IPS DF 6.9 (cell line): ENCODE data around the gene HPCAL1.

Experiments used
- DNase-seq: peaks from one replicate; pipeline ENCODE4 v3.0.0-alpha.2; 2013; ENCODE audit warnings: low read depth, low spot score
- H3K27ac ChIP-seq: one replicate; pipeline ENCODE4 v1.5.1; 2013; ENCODE audit warnings: low read length, control low read depth
- H3K27me3 ChIP-seq: 2 replicates; pipeline ENCODE4 v1.6.1; 2013; ENCODE audit warnings: mild to moderate bottlenecking, low read length; ENCODE audit not compliant: control insufficient read depth, insufficient read depth
- H3K36me3 ChIP-seq: 2 replicates; pipeline ENCODE4 v1.6.1; 2013; ENCODE audit warnings: low read length; ENCODE audit not compliant: control insufficient read depth, insufficient read depth
- H3K4me1 ChIP-seq: 2 replicates; pipeline ENCODE4 v1.6.1; 2013; ENCODE audit warnings: low read length; ENCODE audit not compliant: control insufficient read depth, insufficient read depth
- H3K4me3 ChIP-seq: 2 replicates; pipeline ENCODE4 v1.5.1; 2013; ENCODE audit warnings: mild to moderate bottlenecking, low read length
- H3K9me3 ChIP-seq: 2 replicates; pipeline ENCODE4 v1.6.1; 2013; ENCODE audit warnings: low read length, inconsistent platforms; ENCODE audit not compliant: control insufficient read depth, insufficient read depth
- WGBS: extraction: QIAGEN DNeasy Blood & Tissue Kit; methylation state at CpG from one replicate; pipeline ENCODE4 v1.1.7; 2013; ENCODE audit warnings: mixed read lengths, missing lambda C conversion rate; ENCODE audit not compliant: insufficient read length, insufficient coverage; 5-methylcytosine and 5-hydroxymethylcytosine counted together

Gene HPCAL1

DNA sequence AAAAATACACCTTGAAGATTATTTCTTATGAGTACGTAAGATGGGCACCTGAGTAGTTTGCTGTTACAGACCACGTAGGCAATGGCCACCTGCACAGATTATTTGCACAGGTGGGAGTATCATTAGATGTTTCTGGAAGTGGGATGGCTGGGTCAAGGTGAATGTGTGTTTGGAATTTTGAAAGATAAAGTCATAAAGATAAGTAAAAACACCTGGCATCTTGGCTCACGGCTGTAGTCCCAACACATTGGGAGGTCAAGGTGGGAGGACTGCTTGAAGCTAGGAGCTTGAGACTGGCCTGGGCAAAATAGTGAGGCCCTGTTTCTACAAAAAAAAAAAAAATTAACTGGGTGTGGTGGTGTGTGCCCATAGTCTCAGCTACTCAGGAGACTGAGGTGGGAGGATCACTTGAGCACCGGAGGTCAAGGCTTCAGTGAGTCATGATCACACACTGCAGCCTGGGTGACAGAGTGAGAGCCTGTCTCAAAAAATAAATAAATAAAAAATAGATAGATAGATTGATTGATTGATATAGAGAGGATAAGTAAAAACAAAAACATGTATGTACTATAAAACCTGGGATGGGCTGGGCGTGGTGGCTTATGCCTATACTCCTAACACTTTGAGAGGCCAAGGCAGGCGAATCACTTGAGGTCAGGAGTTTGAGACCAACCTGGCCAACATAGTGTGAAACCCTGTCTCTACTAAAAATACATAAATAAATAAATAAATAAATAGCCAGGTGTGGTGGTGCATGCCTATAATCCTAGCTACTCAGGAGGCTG, 115.0 kb downstream of the HPCAL1 start:
- H3K36me3 ChIP-seq = peaks cover 2% of the 10 kb centered on the region; the same call in 1 of the 2 replicates

DNA sequence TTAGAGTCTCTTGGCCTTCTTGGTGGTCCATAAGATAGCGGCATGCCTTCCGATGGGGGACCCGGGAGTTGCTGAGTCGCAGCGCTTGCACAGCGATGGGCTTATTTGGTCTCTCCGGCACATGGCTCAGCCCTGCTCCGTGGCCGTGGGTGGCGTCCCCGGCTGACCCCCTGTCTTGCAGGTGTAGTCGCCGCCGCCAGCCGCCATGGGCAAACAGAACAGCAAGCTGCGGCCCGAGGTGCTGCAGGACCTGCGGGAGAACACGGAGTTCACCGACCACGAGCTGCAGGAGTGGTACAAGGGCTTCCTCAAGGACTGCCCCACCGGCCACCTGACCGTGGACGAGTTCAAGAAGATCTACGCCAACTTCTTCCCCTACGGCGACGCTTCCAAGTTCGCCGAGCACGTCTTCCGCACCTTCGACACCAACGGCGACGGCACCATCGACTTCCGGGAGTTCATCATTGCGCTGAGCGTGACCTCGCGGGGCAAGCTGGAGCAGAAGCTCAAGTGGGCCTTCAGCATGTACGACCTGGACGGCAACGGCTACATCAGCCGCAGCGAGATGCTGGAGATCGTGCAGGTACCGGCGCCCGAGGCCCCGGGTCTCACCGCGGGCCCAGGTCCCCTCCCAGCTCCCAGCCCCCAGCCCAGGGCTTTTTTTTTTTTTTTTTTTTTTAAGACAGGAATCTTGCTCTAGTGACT, 117.0 kb downstream of the HPCAL1 start:
- H3K27me3 ChIP-seq = no peaks in the 10 kb centered on the region
- H3K36me3 ChIP-seq = peaks cover 2% of the 10 kb centered on the region; the same call in 1 of the 2 replicates
- no CpG with 5 or more reads among the region's 54 CpGs for WGBS
- no peak overlapping the region for H3K4me3 ChIP-seq
- H3K9me3 ChIP-seq = no peaks in the 10 kb centered on the region
- no peak for DNase-seq
- H3K27ac ChIP-seq = no peak overlapping the region
- 0 out of 2 replicates have a peak, but pooled peaks cover 1% of the 10 kb centered on the region for H3K4me1 ChIP-seq

More for the DNA sequence above, 115.0 kb downstream of the HPCAL1 start:
- DNase-seq = no peak
- H3K27ac ChIP-seq = no peak overlapping the region
- no peaks in the 10 kb centered on the region for H3K4me1 ChIP-seq
- no peaks in the 10 kb centered on the region for H3K9me3 ChIP-seq
- H3K4me3 ChIP-seq = no peak overlapping the region
- H3K27me3 ChIP-seq = no peaks in the 10 kb centered on the region
- no CpG with 5 or more reads among the region's 6 CpGs for WGBS

DNA sequence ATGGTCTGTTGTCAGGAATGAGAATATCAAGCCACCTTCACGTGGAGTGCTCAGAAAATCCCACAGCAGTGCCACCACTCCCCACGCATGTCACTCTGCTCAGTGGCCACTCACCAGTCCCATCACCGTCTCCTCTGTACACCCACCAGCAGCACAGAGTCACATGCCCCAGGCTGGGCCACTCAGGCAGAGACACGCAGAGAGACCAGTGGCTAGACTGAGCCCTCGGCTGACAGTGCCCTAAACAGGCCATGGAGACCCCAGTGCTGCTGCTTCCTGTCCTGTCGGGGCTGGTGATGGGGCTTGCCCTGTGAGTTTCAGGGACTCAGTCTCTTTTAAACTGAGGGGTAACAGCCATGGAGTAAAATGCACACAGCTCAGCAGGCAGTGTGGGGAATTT, 119.5 kb downstream of the HPCAL1 start:
- no peak for DNase-seq
- WGBS = no CpG with 5 or more reads among the region's 6 CpGs
- H3K36me3 ChIP-seq = peaks cover 2% of the 10 kb centered on the region; the same call in 1 of the 2 replicates

DNA sequence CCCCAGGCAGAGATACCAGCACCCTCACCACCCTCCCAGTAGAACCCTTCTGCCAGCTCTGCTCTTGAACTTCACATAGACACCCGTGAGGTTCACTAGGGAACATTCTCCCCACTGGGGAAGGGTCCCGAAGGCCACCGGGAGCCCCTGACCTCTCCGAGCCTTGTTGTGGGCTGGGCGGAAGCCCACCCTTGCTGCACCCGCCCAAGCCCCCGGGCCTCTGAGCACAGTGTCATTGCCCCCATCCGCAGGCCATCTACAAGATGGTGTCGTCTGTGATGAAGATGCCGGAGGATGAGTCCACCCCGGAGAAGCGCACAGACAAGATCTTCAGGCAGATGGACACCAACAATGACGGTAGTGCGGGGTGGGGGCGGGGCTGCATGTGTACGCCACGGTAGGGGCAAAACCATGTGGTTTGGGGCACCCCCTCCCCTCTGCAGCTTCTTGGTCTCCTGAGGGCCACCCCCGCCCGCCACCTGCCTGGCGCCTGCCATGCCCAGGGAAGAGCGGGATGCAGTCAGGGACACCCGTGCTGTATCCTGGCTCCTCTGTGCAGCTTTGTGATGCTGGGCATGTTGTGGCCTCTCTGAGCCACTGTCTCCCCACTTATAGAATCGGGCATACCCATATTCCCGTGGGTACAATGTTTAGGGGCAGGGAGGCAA, 120.2 kb downstream of the HPCAL1 start:
- Histone ChIP-seq H3K9me3 (no peaks in the 10 kb centered on the region), H3K4me1 (0 out of 2 replicates have a peak, but pooled peaks cover 1% of the 10 kb centered on the region), H3K27ac (no peak overlapping the region), H3K36me3 (peaks cover 2% of the 10 kb centered on the region; the same call in 1 of the 2 replicates), H3K4me3 (no peak overlapping the region), H3K27me3 (no peaks in the 10 kb centered on the region)
- no peak for DNase-seq
- no CpG with 5 or more reads among the region's 24 CpGs for WGBS

More for the DNA sequence above, 119.5 kb downstream of the HPCAL1 start:
- Histone ChIP-seq H3K9me3 (no peaks in the 10 kb centered on the region), H3K4me1 (0 out of 2 replicates have a peak, but pooled peaks cover 1% of the 10 kb centered on the region), H3K27me3 (no peaks in the 10 kb centered on the region), H3K27ac (no peak overlapping the region), H3K4me3 (no peak overlapping the region)

DNA sequence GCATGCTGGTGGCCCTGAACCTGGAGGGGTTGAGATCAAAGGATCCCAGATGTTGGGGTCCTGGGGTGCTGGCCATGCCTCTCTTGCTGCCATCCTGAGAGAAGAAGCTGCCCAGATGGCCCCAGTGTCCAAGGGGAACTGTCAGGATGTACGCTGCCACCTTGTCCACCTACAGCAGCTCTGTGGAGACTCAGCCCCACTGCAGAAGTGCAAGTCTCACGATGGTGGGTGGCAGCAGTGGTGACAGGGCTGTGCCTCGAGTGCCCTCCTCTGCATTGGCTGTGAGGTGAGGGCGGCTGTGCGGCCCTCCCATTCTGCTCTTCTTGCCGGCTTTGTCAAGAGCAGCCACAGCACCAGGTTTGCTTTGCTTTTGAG, 120.7 kb downstream of the HPCAL1 start:
- Histone ChIP-seq H3K4me1 (peaks cover 1% of the 10 kb centered on the region; the same call in 1 of the 2 replicates), H3K27ac (no peak overlapping the region), H3K4me3 (no peak overlapping the region), H3K9me3 (no peaks in the 10 kb centered on the region), H3K27me3 (no peaks in the 10 kb centered on the region), H3K36me3 (peaks cover 2% of the 10 kb centered on the region; the same call in 1 of the 2 replicates)
- WGBS = no CpG with 5 or more reads among the region's 6 CpGs
- DNase-seq = no peak

DNA sequence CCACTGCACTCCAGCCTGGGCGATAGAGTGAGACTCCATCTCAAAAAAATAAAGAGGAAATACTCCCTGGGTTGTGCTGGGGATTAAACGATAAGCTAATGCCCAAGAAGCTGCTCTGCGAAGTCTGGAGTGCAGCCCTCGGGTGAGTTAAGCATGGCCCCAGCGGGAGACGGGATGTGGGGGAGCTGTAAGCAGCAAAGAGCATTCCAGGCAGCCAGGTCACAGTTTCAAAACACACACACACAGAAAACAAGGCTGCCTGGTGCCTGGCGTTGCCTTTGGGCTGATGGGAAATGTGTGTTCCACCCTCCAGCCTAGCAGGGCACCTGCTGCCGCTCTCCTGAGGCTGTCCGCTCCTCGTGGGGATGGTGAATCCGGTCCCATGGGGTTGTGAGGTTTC, 121.3 kb downstream of the HPCAL1 start:
- no peak for DNase-seq
- no peak overlapping the region for H3K27ac ChIP-seq
- no peaks in the 10 kb centered on the region for H3K27me3 ChIP-seq
- H3K36me3 ChIP-seq = peaks cover 2% of the 10 kb centered on the region; the same call in 1 of the 2 replicates
- H3K9me3 ChIP-seq = no peaks in the 10 kb centered on the region
- H3K4me1 ChIP-seq = peaks cover 1% of the 10 kb centered on the region; the same call in 1 of the 2 replicates
- no peak overlapping the region for H3K4me3 ChIP-seq
- no CpG with 5 or more reads among the region's 11 CpGs for WGBS

DNA sequence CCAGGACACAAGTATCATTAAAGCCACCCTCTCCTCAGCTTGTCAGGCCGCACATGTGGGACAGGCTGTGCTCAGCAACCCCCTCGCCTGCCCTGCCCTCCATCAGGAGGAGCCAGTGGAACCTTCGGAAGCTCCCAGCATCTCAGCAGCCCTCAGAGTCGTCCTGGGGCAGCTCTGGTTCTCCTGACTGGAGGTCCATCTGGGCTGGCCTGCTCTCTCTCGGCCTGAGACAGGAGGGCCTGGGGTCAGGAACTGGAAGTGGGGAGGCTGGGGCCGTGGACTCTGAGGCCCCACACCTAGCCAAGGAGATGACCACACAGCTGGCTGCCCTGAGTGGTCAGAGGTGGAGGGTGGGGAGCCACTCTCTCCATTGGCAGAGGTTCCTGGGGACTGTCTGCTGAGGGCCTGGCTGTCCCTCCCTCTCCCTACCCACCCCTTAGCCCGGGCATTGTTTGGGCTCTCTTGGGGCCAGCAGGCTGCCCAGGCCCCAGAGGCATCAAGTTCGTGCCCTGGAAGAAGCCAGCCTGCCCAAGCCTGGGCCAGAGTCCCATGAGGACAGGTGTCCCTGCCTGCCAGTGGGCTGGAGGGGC, 122.3 kb downstream of the HPCAL1 start:
- no CpG with 5 or more reads among the region's 8 CpGs for WGBS
- Histone ChIP-seq H3K4me3 (no peak overlapping the region), H3K36me3 (no peaks in the 10 kb centered on the region; the same call in 1 of the 2 replicates)

DNA sequence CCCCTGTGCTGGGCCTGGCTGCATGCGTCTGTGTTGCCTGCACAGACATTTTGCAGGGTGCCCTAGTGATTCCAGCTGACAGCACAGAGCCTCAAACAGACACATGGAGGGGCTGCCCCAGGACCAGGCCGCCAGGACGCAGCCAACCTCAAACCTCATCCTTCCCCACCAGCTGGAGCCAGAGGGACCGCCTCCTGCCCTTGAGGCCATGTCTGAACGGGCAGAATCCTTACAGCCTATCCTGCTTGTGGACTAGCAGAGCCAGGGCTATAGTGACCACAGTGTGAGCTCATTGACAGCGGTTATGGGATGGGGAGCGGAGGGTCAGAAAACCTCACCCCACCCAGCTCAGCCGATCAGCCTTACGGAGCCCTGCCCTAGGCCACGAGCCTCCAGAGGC, 123.0 kb downstream of the HPCAL1 start:
- H3K4me3 ChIP-seq = no peak overlapping the region
- H3K36me3 ChIP-seq = no peaks in the 10 kb centered on the region; the same call in 1 of the 2 replicates
- peaks cover 1% of the 10 kb centered on the region; the same call in 1 of the 2 replicates for H3K4me1 ChIP-seq
- no CpG with 5 or more reads among the region's 10 CpGs for WGBS
- H3K9me3 ChIP-seq = no peaks in the 10 kb centered on the region
- H3K27ac ChIP-seq = no peak overlapping the region
- DNase-seq = no peak
- H3K27me3 ChIP-seq = no peaks in the 10 kb centered on the region

More for the DNA sequence above, 122.3 kb downstream of the HPCAL1 start:
- Histone ChIP-seq H3K4me1 (peaks cover 1% of the 10 kb centered on the region; the same call in 1 of the 2 replicates), H3K9me3 (no peaks in the 10 kb centered on the region), H3K27ac (no peak overlapping the region), H3K27me3 (no peaks in the 10 kb centered on the region)
- no peak for DNase-seq

DNA sequence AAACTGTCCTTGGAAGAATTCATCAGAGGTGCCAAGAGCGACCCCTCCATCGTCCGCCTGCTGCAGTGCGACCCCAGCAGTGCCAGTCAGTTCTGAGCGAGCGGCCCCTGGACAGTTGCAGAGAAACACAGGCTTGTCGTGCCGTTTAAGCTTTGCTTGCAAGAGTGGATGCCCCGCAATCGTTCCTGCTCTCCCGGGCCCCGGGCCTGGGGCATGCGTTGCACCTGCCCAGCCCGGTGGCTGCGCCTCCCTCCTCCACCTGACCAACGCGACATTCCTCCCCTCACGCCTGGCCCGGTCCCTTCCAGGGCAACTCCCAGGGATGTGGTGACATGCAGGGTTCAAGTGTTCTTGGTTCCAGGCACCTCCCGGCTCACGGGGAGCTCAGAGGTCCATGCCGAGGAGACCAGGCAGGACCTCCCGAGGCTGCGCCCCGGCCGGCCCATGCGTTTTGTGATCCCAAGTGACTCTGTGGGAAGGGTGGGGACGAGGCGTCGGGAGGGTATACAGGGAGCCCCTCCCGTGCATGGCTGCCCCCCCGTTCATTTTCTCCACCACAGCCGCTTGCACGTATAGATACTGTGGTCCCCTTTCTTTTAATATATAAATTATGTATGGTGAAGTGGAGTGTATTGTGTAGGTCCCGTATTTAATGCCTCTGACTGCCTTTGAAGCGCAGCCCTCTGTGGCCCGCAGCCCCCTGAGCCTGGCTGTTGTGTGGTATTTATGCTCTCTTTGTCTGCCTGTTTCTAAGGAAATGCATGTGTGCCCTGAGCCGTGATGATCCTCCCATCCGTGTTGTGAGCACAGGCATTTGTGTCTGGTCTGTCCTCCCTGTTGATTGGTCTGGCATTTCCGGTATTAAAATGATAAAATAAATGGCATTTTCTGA, 124.3 kb downstream of the HPCAL1 start:
- Histone ChIP-seq H3K36me3 (no peaks in the 10 kb centered on the region; the same call in 1 of the 2 replicates), H3K9me3 (no peaks in the 10 kb centered on the region), H3K4me1 (peaks cover 1% of the 10 kb centered on the region; the same call in 1 of the 2 replicates), H3K27ac (no peak overlapping the region), H3K4me3 (no peak overlapping the region), H3K27me3 (peaks cover 1% of the 10 kb centered on the region; the same call in 1 of the 2 replicates)
- no peak for DNase-seq
- no CpG with 5 or more reads among the region's 40 CpGs for WGBS
